Erythroblast (primary cell): Measurements from ENCODE around the gene IMMP2L.

Experiments used
- GATA1 ChIP-seq: IDR thresholded peaks from 2 replicates; pipeline ENCODE4 v1.6.1; 2011; ENCODE audit warnings: low read depth, mild to moderate bottlenecking, control low read depth, low read length, moderate library complexity
- POLR2A ChIP-seq: IDR thresholded peaks from 2 replicates; pipeline ENCODE4 v1.6.1; 2011; ENCODE audit warnings: mild to moderate bottlenecking, low read length

DNA sequence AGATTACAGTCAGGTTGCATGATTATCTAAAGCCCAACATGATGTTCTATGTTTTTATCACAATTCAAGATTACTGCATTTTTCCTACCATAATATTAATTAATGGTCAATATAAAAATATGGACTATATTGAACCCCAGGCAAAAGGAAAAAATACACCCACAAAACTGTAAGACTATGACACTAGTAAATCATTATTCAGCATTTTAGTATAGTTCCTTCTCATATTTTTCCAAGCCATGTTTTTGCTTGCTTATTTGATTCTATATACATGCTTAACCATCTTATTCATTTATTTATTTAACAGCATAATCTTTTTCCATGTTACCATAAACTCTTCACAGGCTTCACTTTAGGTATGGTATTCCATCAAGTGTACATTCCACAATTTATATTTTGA is 101.6 kb downstream of the IMMP2L start:
- TF ChIP-seq POLR2A: no peak
- no peak for TF ChIP-seq GATA1
